Subcutaneous adipose tissue (tissue), 4 donors: ENCODE measurements around the gene OR11A1. TPM values are rescaled to one million over a fixed set of nuclear protein-coding genes. Genes with fewer than 3 reads are reported as not detected.

Experiments
- CTCF ChIP-seq: fragments of 450-650 bp; IDR thresholded peaks from one replicate; pipeline ENCODE4 v1.5.1; 2016; ENCODE audit warnings: low read depth, mild to moderate bottlenecking, control low read depth, antibody characterized with exemption, moderate library complexity
- total RNA-seq, 4 donors: library from RNA; depleted of rRNA; stranded (reverse); fragments of >200 nt; gene quantifications; one replicate each; pipeline ENCODE4 v1.1.0, GENCODE V29; 2016

OR11A1 gene
- total RNA-seq, 4 donors from 2014 or later: not detected

GRCh38 chr6:29439006-29439405 is 17.9 kb downstream of the OR11A1 start, which contains the start of gene OR10C1:
TSS of gene OR10C1 (plus strand) at chr6:29439306. CDS start at chr6:29440016, 710 bp downstream.
- no peak for TF ChIP-seq CTCF

GRCh38 chr6:29426654-29427053 is 30.2 kb downstream of the OR11A1 start:
- TF ChIP-seq CTCF: no peak

GRCh38 chr6:29425075-29425474 is 31.8 kb downstream of the OR11A1 start:
- no peak for TF ChIP-seq CTCF

- no peak for TF ChIP-seq CTCF
These were observed 32.3 kb downstream of the OR11A1 start for GRCh38 chr6:29424575-29424974.

GRCh38 chr6:29424168-29424567 is 32.7 kb downstream of the OR11A1 start:
- no peak for TF ChIP-seq CTCF

- TF ChIP-seq CTCF: no peak
These were observed 37.4 kb downstream of the OR11A1 start for GRCh38 chr6:29419516-29419915.

GRCh38 chr6:29414588-29414987 is 42.3 kb downstream of the OR11A1 start, which contains the start of gene OR12D1:
TSS of gene OR12D1 (plus strand) at chr6:29414928.
- no peak for TF ChIP-seq CTCF
